Stimulated activated CD4-positive, alpha-beta T cell treated with anti-CD3 and anti-CD28 coated beads, Interleukin-15, amount 100 ng/mL, for 24 hours (primary cell): ENCODE results near the gene AMPD3.

Source experiments
- DNase-seq: peaks from one replicate; pipeline ENCODE4 v3.0.0-alpha.2; 2020

Gene AMPD3

DNA sequence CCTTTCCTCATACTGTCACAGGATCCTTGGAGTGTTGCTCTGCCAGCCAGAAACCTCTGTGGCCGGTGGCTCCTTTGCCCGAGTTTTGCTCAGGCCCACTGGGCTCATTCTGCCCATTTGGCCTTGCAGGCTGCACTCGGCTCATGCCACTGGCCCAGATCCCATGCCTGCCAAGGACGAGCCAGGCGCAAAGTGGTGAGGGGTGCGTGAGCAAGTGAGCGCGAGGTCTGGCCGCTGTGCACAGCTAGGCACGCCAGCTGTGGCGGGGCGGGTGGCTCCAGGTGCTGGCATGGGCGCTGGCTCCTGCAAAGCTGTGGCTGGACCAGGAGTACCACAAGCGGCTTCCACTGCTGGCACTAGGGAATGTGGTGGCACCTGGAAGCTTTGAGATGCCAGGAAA, 88.7 kb downstream of the AMPD3 start:
- DNase-seq: no peak

DNA sequence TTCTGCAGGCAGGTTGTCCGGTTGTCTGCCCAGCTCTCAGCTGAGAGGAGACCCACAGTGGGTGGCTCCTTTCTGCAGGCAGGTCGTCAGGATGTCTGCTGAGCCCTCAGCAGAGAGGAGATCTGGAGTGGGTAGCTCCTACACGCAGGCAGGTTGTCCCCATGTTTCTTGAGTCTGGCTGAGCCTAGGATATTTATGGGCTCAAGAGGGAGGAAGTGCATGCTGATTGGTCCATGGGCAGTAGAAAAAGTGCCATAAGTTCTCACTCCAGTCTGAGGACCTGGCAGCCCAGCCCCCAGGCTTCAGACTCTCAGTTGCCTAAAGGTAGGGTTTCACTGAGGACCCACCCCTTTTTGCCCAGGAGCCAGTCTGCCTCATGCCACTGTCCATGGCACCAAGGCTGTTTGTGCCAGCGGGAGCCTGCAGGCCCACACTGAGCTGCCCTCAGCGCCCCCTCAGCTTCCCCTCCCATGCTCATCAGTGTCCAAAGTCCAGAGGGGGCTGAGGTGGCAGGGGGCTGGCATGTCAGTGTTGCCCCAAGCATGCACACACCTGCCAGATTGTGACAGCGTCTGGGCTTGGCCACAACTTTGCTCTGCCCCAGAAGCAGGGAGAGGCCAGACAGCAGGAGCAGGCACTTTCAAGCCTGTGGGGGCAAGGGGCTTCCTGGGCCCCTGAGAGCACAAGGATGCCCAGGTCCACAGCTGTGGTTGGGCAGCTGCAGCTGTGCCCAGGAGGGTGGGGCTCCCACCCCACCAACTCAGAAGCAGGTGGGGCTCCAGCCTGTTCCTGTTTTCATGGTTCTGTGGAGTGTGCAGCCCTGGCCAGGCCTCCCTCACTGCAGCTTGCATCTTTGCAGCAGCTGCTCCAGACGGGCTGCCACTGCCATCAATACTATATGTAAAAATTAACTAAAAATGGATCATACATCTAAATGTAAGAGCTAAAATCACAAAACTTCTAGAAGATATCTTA, 89.7 kb downstream of the AMPD3 start:
- no peak for DNase-seq

DNA sequence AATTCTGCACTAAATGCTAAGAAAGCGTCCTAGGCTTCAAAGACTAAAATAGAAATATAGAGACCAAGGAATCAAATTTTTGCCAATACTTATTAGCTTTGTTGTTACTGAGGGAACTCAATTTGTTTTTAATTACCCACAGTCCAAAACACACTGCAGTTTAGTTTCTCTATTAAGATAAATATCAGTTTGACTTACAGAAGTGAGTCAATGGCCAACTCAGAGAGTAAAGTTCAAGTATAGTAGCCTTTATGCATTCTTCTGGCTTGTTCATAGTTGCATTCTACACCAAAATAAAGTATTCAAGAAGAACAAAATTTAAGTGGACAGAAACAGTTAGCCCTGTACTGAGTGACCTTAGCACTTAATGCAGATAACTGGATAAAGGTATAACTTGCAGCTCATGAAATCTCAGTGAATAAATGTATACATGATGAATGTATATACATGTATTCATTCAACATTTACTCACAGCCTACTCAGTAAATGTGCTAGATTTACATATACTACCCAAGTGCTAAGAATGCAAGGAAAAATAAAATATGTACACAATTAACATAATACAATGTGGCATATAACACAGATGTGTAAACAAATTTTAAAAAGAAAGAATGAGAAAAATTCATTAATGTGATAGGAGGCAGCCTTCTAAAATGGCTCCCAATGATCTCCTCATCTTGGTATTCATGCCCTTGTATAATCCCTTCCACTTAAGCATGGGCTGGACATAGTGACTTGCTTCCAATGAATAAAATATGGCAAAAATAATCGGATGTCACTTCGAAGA, 95.6 kb downstream of the AMPD3 start:
- no peak for DNase-seq

DNA sequence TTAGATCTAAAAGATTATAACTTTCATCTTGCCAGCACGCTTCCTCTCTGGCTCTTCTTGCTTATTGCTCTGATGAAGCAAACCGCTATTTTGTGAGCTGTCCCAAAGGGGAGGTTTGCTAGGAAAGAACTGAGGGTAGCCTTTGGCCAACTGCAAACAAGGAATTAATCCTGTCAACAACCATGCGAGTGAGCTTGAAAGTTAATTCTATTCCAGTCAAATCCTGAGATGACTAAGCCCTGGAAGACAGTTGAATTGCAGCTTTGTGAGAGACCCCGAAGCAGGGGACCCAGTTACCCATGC, 96.2 kb downstream of the AMPD3 start:
- no peak for DNase-seq

DNA sequence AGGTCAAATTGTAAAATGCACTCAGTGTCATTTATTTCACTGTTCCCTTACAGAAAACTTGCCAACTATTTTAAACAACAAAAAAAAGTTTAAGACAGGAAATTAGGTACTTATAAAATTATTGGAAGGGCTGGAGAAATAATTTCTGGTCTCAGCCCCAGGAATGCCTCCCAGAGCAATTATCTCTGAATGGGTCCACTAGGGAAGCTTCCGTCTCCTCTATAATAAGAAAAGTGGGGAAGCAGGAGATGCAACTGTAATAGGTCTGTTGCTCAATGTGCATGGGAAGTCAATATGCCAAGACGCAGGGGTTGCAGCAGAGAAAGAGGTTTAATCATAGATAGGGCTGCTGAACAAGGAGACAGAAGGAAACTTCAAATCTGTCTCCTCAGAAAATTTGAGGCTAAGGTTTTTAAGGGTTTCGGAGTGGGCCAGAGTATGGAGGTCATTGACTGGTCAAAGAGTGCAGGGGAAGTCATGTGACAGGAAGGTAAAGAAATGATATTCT, 96.8 kb downstream of the AMPD3 start:
- DNase-seq: no peak

DNA sequence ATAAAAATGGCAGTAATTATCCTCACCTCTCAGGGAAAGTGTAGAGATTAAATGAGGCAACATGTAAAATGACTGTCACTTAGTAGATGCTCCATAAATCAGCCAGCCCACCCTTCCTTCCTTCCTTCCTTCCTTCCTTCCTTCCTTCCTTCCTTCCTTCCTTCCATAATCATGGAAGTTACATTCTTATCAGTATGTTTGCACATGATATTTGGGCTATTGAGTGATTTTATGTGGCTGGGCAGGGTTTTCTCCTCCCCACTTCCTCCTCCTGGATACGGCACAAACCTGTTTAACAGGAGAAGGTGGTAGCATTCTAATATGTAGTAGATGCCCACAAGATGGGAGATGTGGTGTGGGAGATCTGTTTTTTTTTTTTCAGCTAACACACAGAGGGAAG, 101.5 kb downstream of the AMPD3 start:
- no peak for DNase-seq
